IMR-90 (cell line): ENCODE results near the gene CDH13. TPM values are rescaled to one million over a fixed set of nuclear protein-coding genes. Genes with fewer than 3 reads are reported as not detected.

ENCODE experiments used
- ATAC-seq: fragments of 200-7000 bp; cut with Tn5 transposase; 2 replicates; pipeline ENCODE4 v1.9.1; 2020; ENCODE audit warnings: low read depth, mild to moderate bottlenecking, moderate library complexity
- BruUV-seq: library from RNA; stranded (reverse); fragments of 400-500 nt; replicated peaks from 2 replicates; lab custom pipeline; 2021; lab: Mats Ljungman, UMichigan
- CTCF ChIA-PET: fragments of 300-600 bp; formaldehyde crosslinking; extraction: SDS; loops from one replicate; lab custom pipeline; 2021; ENCODE audit warnings: antibody characterized with exemption; lab: Yijun Ruan, JAX
- POLR2A ChIA-PET: fragments of 300-600 bp; sonication (Branson Sonifier 250); formaldehyde crosslinking; loops from one replicate; lab custom pipeline; 2022; ENCODE audit warnings: antibody characterized with exemption; ENCODE audit not compliant: unreplicated experiment; lab: Charles Lee
- DNase-seq: peaks from one replicate; pipeline ENCODE4 v3.0.0; 2013
- H2AFZ ChIP-seq: replicated peaks from 2 replicates; pipeline ENCODE3; 2013; ENCODE audit warnings: low read length, mild to moderate bottlenecking; ENCODE audit not compliant: poor library complexity
- H2AK5ac ChIP-seq: 2 replicates; pipeline ENCODE4 v1.6.1; 2013; ENCODE audit warnings: low read depth, low read length, inconsistent platforms
- H2AK9ac ChIP-seq: replicated peaks from 2 replicates; pipeline ENCODE3; 2013; ENCODE audit warnings: mild to moderate bottlenecking, low read depth, low read length, moderate library complexity; ENCODE audit not compliant: poor library complexity
- H2BK120ac ChIP-seq: 2 replicates; pipeline ENCODE4 v1.6.1; 2013; ENCODE audit warnings: low read depth, low read length, inconsistent platforms
- H2BK15ac ChIP-seq: 3 replicates; pipeline ENCODE4 v1.6.1; 2013; ENCODE audit warnings: low read depth, low read length, inconsistent platforms
- H2BK20ac ChIP-seq: 2 replicates; pipeline ENCODE4 v1.6.1; 2013; ENCODE audit warnings: low read depth, mild to moderate bottlenecking, inconsistent platforms, low read length, moderate library complexity
- H2BK5ac ChIP-seq: 2 replicates; pipeline ENCODE4 v1.6.1; 2013; ENCODE audit warnings: mild to moderate bottlenecking, low read depth, low read length, inconsistent platforms; ENCODE audit not compliant: poor library complexity, severe bottlenecking
- H3K14ac ChIP-seq: replicated peaks from 2 replicates; pipeline ENCODE4 v1.6.1; 2013; ENCODE audit warnings: low read depth, low read length, inconsistent platforms
- H3K18ac ChIP-seq: 2 replicates; pipeline ENCODE4 v1.6.1; 2013; ENCODE audit warnings: low read depth, low read length, control low read depth
- H3K23ac ChIP-seq: 2 replicates; pipeline ENCODE4 v1.6.1; 2013; ENCODE audit warnings: low read depth, low read length, inconsistent platforms
- H3K27ac ChIP-seq: 2 replicates; pipeline ENCODE4 v1.5.1; 2013; ENCODE audit warnings: mild to moderate bottlenecking, control low read depth, low read length; ENCODE audit not compliant: insufficient read depth
- H3K27me3 ChIP-seq: 2 replicates; pipeline ENCODE4 v1.6.1; 2013; ENCODE audit warnings: low read length; ENCODE audit not compliant: control insufficient read depth, insufficient read depth
- H3K36me3 ChIP-seq: 2 replicates; pipeline ENCODE4 v1.6.1; 2013; ENCODE audit warnings: low read length, mixed read lengths; ENCODE audit not compliant: control insufficient read depth, insufficient read depth
- H3K4ac ChIP-seq: 2 replicates; pipeline ENCODE4 v1.6.1; 2013; ENCODE audit warnings: low read depth, low read length, inconsistent platforms
- H3K4me1 ChIP-seq: 2 replicates; pipeline ENCODE4 v1.6.1; 2013; ENCODE audit warnings: low read length, mixed read lengths; ENCODE audit not compliant: control insufficient read depth, insufficient read depth
- H3K4me2 ChIP-seq: 2 replicates; pipeline ENCODE4 v1.6.1; 2013; ENCODE audit warnings: low read depth, mild to moderate bottlenecking, control low read depth, low read length, moderate library complexity
- H3K4me3 ChIP-seq: 2 replicates; pipeline ENCODE4 v1.5.1; 2013; ENCODE audit warnings: low read depth, mild to moderate bottlenecking, control low read depth, low read length, moderate library complexity; ENCODE audit not compliant: insufficient read depth
- H3K56ac ChIP-seq: 2 replicates; pipeline ENCODE4 v1.6.1; 2013; ENCODE audit warnings: low read length, inconsistent platforms; ENCODE audit not compliant: insufficient read depth; ENCODE audit errors: extremely low read depth
- H3K79me1 ChIP-seq, 2 experiments: 2 replicates each; pipeline ENCODE4 v1.6.1; 2013; ENCODE audit warnings: low read length in 2 of 2, inconsistent platforms in 1 of 2, low read depth in 1 of 2
- H3K9ac ChIP-seq: 2 replicates; pipeline ENCODE4 v1.6.1; 2013; ENCODE audit warnings: low read depth, low read length, control low read depth
- H3K9me1 ChIP-seq: 2 replicates; pipeline ENCODE4 v1.6.1; 2013; ENCODE audit warnings: low read length, inconsistent platforms; ENCODE audit not compliant: insufficient read depth
- H3K9me3 ChIP-seq: 2 replicates; pipeline ENCODE4 v1.6.1; 2013; ENCODE audit warnings: low read length; ENCODE audit not compliant: control insufficient read depth, insufficient read depth
- H4K20me1 ChIP-seq: 2 replicates; pipeline ENCODE4 v1.6.1; 2013; ENCODE audit warnings: low read length, inconsistent platforms; ENCODE audit not compliant: insufficient read depth
- H4K5ac ChIP-seq: 2 replicates; pipeline ENCODE4 v1.6.1; 2013; ENCODE audit warnings: mild to moderate bottlenecking, low read depth, low read length, control low read depth
- H4K8ac ChIP-seq, 2 experiments: 2 replicates each; pipeline ENCODE4 v1.6.1; 2013; ENCODE audit warnings: low read depth in 2 of 2, low read length in 2 of 2, control low read depth in 1 of 2, inconsistent platforms in 1 of 2
- H4K91ac ChIP-seq: 2 replicates; pipeline ENCODE4 v1.6.1; 2013; ENCODE audit warnings: low read depth, low read length, inconsistent platforms; ENCODE audit not compliant: insufficient read depth
- BHLHE40 ChIP-seq: fragments of 150-350 bp; IDR thresholded peaks from 2 replicates; pipeline ENCODE4 v1.6.1; 2016; ENCODE audit warnings: mild to moderate bottlenecking, low read depth, low read length
- CEBPB ChIP-seq: IDR thresholded peaks from 2 replicates; pipeline ENCODE4 v1.6.1; 2012; ENCODE audit warnings: low read depth, low read length, improper control_type of control experiment
- CHD1 ChIP-seq: IDR thresholded peaks from 2 replicates; pipeline ENCODE4 v1.6.1; 2012; ENCODE audit warnings: low read depth, low read length, improper control_type of control experiment
- FOS ChIP-seq: fragments of 150-350 bp; IDR thresholded peaks from 2 replicates; pipeline ENCODE4 v1.6.1; 2016; ENCODE audit warnings: low read depth, low read length
- MAFK ChIP-seq: IDR thresholded peaks from 2 replicates; pipeline ENCODE4 v1.6.1; 2012; ENCODE audit warnings: low read depth, low read length, improper control_type of control experiment
- MAZ ChIP-seq: IDR thresholded peaks from 2 replicates; pipeline ENCODE4 v1.6.1; 2012; ENCODE audit warnings: low read depth, mild to moderate bottlenecking, low read length, improper control_type of control experiment, moderate library complexity, borderline replicate concordance
- MXI1 ChIP-seq: IDR thresholded peaks from 2 replicates; pipeline ENCODE4 v1.6.1; 2012; ENCODE audit warnings: low read depth, mild to moderate bottlenecking, low read length, moderate library complexity, borderline replicate concordance
- NFE2L2 ChIP-seq: fragments of 150-350 bp; IDR thresholded peaks from 2 replicates; pipeline ENCODE4 v1.6.1; 2016; ENCODE audit warnings: low read depth, mild to moderate bottlenecking, low read length
- POLR2A ChIP-seq: IDR thresholded peaks from 2 replicates; pipeline ENCODE4 v1.6.1; 2012; ENCODE audit warnings: mild to moderate bottlenecking, low read depth, low read length
- RAD21 ChIP-seq: IDR thresholded peaks from 2 replicates; pipeline ENCODE4 v1.6.1; 2012; ENCODE audit warnings: low read length, improper control_type of control experiment
- RCOR1 ChIP-seq: IDR thresholded peaks from 2 replicates; pipeline ENCODE4 v1.6.1; 2012; ENCODE audit warnings: mild to moderate bottlenecking, low read length, improper control_type of control experiment; ENCODE audit not compliant: insufficient replicate concordance
- RFX5 ChIP-seq: IDR thresholded peaks from 2 replicates; pipeline ENCODE4 v1.8.0; 2012; ENCODE audit warnings: low read depth, mild to moderate bottlenecking, low read length, moderate library complexity
- SMC3 ChIP-seq: fragments of 150-350 bp; IDR thresholded peaks from 2 replicates; pipeline ENCODE4 v1.6.1; 2016; ENCODE audit warnings: low read depth, mild to moderate bottlenecking, antibody characterized with exemption, low read length, moderate library complexity
- WGBS, 2 experiments: methylation state at CpG; one replicate each; pipeline versions ENCODE4 v1.1.5 to v1.1.7; 2013; ENCODE audit warnings: missing lambda C conversion rate in 2 of 2; ENCODE audit not compliant: insufficient read length in 1 of 2; ENCODE audit errors: extremely low coverage in 2 of 2; 5-methylcytosine and 5-hydroxymethylcytosine counted together
- dilution Hi-C: fragments of 300-500 bp; cut with HindIII; formaldehyde crosslinking; loops from one replicate; pipeline ENCODE4 v1.14.3; 2018; ENCODE audit warnings: low sequenced_read_pairs; ENCODE audit not compliant: unreplicated experiment
- in situ Hi-C: fragments of 300-500 bp; cut with MboI; formaldehyde crosslinking; loops from 3 replicates; pipeline ENCODE4 v1.14.3; 2019; ENCODE audit warnings: low sequenced_read_pairs, inconsistent platforms, mixed read lengths
- intact Hi-C: fragments of 100-400 bp; cut with micrococcal nuclease; formaldehyde crosslinking; loops from 2 replicates; pipeline ENCODE4 v1.10.0; 2022
- polyA plus RNA-seq, 3 experiments: library from polyadenylated mRNA; depleted of rRNA; stranded (reverse); fragments of >200 nt; gene quantifications; 2 replicates each; pipeline ENCODE4 v1.2.3, GENCODE V29; 2012; ENCODE audit warnings: low replicate concordance in 1 of 3
- total RNA-seq: library from RNA; depleted of rRNA; stranded (reverse); fragments of >200 nt; gene quantifications from 2 replicates; pipeline ENCODE4 v1.2.3, GENCODE V29; 2012
- TF ChIP-seq, protein P1 (sequence below): fragments of 150-350 bp; IDR thresholded peaks from 2 replicates; pipeline ENCODE4 v1.6.1; 2016; ENCODE audit warnings: low read depth, mild to moderate bottlenecking, low read length, moderate library complexity, borderline replicate concordance
- TF ChIP-seq, protein P2 (sequence below): fragments of 150-350 bp; IDR thresholded peaks from 2 replicates; pipeline ENCODE4 v1.6.1; 2017; ENCODE audit warnings: mild to moderate bottlenecking, antibody characterized with exemption, low read length, low read depth
- TF ChIP-seq, protein P3 (sequence below): conservative IDR thresholded peaks from 2 replicates; pipeline ENCODE4 v1.5.1; 2012; ENCODE audit warnings: mild to moderate bottlenecking, low read depth, low read length, improper control_type of control experiment

Gene CDH13
- total and polyA plus RNA-seq, 2 of the 4 experiments (the other 2 are of a cell fraction), result 61.6 to 74.7 TPM

DNA sequence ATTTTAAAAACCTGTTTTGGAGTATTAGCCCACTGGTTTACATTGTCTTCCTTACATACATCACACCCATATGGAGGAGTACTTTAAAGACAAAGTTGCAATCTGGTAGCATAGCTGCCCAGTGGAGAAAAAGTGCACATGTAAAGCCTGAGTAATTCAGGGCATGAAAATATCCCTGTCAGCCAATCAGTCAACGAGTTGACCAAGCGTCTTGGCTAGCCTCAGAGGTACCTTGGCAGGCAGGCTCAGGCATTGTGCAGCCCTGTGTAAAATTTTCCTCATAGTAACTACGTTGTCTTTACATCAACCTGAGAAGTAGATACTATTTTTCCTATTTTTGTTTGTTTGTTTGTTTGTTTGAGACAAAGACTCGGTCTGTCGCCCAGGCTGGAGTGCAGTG lies 339.0 kb downstream of the CDH13 start:
- Histone ChIP-seq H4K91ac (no peak overlapping the region), H2AFZ (no peak overlapping the region), H3K4me3 (no peak overlapping the region), H3K14ac (no peak overlapping the region), H3K9me3 (no peaks in the 10 kb centered on the region), H2BK20ac (no peak overlapping the region), H4K20me1 (no peaks in the 10 kb centered on the region), H3K79me1 (no peaks in the 10 kb centered on the region; a peak in 1 of 4 replicates), H3K36me3 (no peaks in the 10 kb centered on the region), H2AK9ac (no peak overlapping the region), H2AK5ac (no peak overlapping the region), H3K18ac (no peak overlapping the region), H3K4me2 (no peak overlapping the region), H3K23ac (no peak overlapping the region), H3K27me3 (no peaks in the 10 kb centered on the region), H3K27ac (no peak overlapping the region), H4K5ac (no peak overlapping the region), H3K9ac (no peak overlapping the region), H2BK120ac (no peak overlapping the region), H3K4ac (no peak overlapping the region), H3K56ac (no peak overlapping the region), H2BK15ac (no peak overlapping the region), H2BK5ac (no peak overlapping the region), H3K9me1 (peaks cover 4% of the 10 kb centered on the region; the same call in 1 of the 2 replicates), H4K8ac (no peak overlapping the region), H3K4me1 (no peaks in the 10 kb centered on the region)
- TF ChIP-seq SMC3 (no peak), RCOR1 (no peak), RAD21 (no peak), MAFK (no peak), RFX5 (no peak), POLR2A (no peak), NFE2L2 (no peak), MXI1 (no peak), CHD1 (no peak), BHLHE40 (no peak), FOS (no peak), MAZ (no peak), CEBPB (no peak)
- TF ChIP-seq, protein P1, sequence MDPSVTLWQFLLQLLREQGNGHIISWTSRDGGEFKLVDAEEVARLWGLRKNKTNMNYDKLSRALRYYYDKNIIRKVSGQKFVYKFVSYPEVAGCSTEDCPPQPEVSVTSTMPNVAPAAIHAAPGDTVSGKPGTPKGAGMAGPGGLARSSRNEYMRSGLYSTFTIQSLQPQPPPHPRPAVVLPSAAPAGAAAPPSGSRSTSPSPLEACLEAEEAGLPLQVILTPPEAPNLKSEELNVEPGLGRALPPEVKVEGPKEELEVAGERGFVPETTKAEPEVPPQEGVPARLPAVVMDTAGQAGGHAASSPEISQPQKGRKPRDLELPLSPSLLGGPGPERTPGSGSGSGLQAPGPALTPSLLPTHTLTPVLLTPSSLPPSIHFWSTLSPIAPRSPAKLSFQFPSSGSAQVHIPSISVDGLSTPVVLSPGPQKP, result no peak
- TF ChIP-seq, protein P2, sequence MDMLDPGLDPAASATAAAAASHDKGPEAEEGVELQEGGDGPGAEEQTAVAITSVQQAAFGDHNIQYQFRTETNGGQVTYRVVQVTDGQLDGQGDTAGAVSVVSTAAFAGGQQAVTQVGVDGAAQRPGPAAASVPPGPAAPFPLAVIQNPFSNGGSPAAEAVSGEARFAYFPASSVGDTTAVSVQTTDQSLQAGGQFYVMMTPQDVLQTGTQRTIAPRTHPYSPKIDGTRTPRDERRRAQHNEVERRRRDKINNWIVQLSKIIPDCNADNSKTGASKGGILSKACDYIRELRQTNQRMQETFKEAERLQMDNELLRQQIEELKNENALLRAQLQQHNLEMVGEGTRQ, result no peak
- TF ChIP-seq, protein P3, sequence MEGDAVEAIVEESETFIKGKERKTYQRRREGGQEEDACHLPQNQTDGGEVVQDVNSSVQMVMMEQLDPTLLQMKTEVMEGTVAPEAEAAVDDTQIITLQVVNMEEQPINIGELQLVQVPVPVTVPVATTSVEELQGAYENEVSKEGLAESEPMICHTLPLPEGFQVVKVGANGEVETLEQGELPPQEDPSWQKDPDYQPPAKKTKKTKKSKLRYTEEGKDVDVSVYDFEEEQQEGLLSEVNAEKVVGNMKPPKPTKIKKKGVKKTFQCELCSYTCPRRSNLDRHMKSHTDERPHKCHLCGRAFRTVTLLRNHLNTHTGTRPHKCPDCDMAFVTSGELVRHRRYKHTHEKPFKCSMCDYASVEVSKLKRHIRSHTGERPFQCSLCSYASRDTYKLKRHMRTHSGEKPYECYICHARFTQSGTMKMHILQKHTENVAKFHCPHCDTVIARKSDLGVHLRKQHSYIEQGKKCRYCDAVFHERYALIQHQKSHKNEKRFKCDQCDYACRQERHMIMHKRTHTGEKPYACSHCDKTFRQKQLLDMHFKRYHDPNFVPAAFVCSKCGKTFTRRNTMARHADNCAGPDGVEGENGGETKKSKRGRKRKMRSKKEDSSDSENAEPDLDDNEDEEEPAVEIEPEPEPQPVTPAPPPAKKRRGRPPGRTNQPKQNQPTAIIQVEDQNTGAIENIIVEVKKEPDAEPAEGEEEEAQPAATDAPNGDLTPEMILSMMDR, result no peak
- ChIA-PET POLR2A (no interaction called here), CTCF (no interaction called here)
- in situ Hi-C loops (no loop called here), intact Hi-C loops (no loop called here), dilution Hi-C loops (no loop called here)
- BruUV-seq, result no TSS peak
- no peak for DNase-seq
- no CpG with 5 or more reads among the region's 5 CpGs for WGBS, 2 experiments
- ATAC-seq, result no peak
